SK-N-SH treated with all-trans-retinoic acid at 6 μM for 48 hours (cell line): ENCODE measurements around the gene NOX5.

Source experiments
- ATAC-seq: fragments of 200-7000 bp; cut with Tn5 transposase; 3 replicates; pipeline ENCODE4 v1.9.1; 2020; ENCODE audit warnings: mild to moderate bottlenecking, moderate library complexity
- ARNTL ChIP-seq: fragments of 450-650 bp; formaldehyde crosslinking; IDR thresholded peaks from 2 replicates; pipeline ENCODE4 v1.5.0; 2020; ENCODE audit warnings: low read depth, mild to moderate bottlenecking, moderate library complexity, borderline replicate concordance
- BACH2 ChIP-seq: fragments of 250-450 bp; sonication (Bioruptor Pico); IDR thresholded peaks from 2 replicates; pipeline ENCODE4 v1.9.0; 2021; ENCODE audit warnings: mild to moderate bottlenecking, borderline replicate concordance
- CREB5 ChIP-seq: fragments of 250-450 bp; sonication (Bioruptor Pico); IDR thresholded peaks from 2 replicates; pipeline ENCODE4 v1.5.1; 2020; ENCODE audit warnings: low read depth, mild to moderate bottlenecking, moderate library complexity
- CSDC2 ChIP-seq: fragments of 250-450 bp; sonication (Bioruptor Pico); IDR thresholded peaks from 2 replicates; pipeline ENCODE4 v1.5.0; 2020; ENCODE audit warnings: mild to moderate bottlenecking, moderate library complexity
- CSRNP3 ChIP-seq: fragments of 250-450 bp; sonication (Bioruptor Pico); IDR thresholded peaks from 2 replicates; pipeline ENCODE4 v1.5.1; 2021; ENCODE audit warnings: mild to moderate bottlenecking, moderate library complexity
- ESRRG ChIP-seq: fragments of 250-450 bp; sonication (Bioruptor Pico); IDR thresholded peaks from 2 replicates; pipeline ENCODE4 v1.6.1; 2021; ENCODE audit warnings: mild to moderate bottlenecking
- GLIS3 ChIP-seq: fragments of 250-450 bp; sonication (Bioruptor Pico); IDR thresholded peaks from 2 replicates; pipeline ENCODE4 v1.5.0; 2020; ENCODE audit warnings: mild to moderate bottlenecking, moderate library complexity
- ISL1 ChIP-seq: fragments of 250-450 bp; sonication (Bioruptor Pico); IDR thresholded peaks from 2 replicates; pipeline ENCODE4 v2.1.2; 2022; ENCODE audit warnings: mild to moderate bottlenecking, moderate library complexity
- PATZ1 ChIP-seq: fragments of 250-450 bp; sonication (Bioruptor Pico); IDR thresholded peaks from 2 replicates; pipeline ENCODE4 v1.8.0; 2020; ENCODE audit warnings: mild to moderate bottlenecking, moderate library complexity, borderline replicate concordance
- POU6F1 ChIP-seq: fragments of 250-450 bp; sonication (Bioruptor Pico); IDR thresholded peaks from 2 replicates; pipeline ENCODE4 v1.8.0; 2021; ENCODE audit warnings: low read depth, mild to moderate bottlenecking, moderate library complexity, borderline replicate concordance
- PPARA ChIP-seq: fragments of 250-450 bp; sonication (Bioruptor Pico); IDR thresholded peaks from 2 replicates; pipeline ENCODE4 v1.5.0; 2020; ENCODE audit warnings: mild to moderate bottlenecking, borderline replicate concordance
- RARB ChIP-seq: fragments of 250-450 bp; sonication (Bioruptor Pico); IDR thresholded peaks from 2 replicates; pipeline ENCODE4 v1.8.0; 2021; ENCODE audit warnings: mild to moderate bottlenecking, moderate library complexity
- SNAI2 ChIP-seq: fragments of 250-450 bp; sonication (Bioruptor Pico); IDR thresholded peaks from 2 replicates; pipeline ENCODE4 v1.5.0; 2020; ENCODE audit warnings: mild to moderate bottlenecking, moderate library complexity
- TCF4 ChIP-seq: fragments of 250-450 bp; sonication (Bioruptor Pico); IDR thresholded peaks from 2 replicates; pipeline ENCODE4 v1.8.0; 2021; ENCODE audit warnings: mild to moderate bottlenecking, moderate library complexity, borderline replicate concordance
- TOX ChIP-seq: fragments of 250-450 bp; sonication (Bioruptor Pico); IDR thresholded peaks from 2 replicates; pipeline ENCODE4 v1.8.0; 2021; ENCODE audit warnings: mild to moderate bottlenecking, moderate library complexity, borderline replicate concordance
- ZC3H10 ChIP-seq: fragments of 250-450 bp; sonication (Bioruptor Pico); IDR thresholded peaks from 2 replicates; pipeline ENCODE4 v1.5.1; 2021; ENCODE audit warnings: mild to moderate bottlenecking, moderate library complexity
- ZFP3 ChIP-seq: fragments of 250-450 bp; sonication (Bioruptor Pico); IDR thresholded peaks from 2 replicates; pipeline ENCODE4 v1.5.0; 2020; ENCODE audit warnings: mild to moderate bottlenecking, moderate library complexity
- ZFP30 ChIP-seq: fragments of 450-650 bp; formaldehyde crosslinking; IDR thresholded peaks from 2 replicates; pipeline ENCODE4 v1.5.0; 2022; ENCODE audit warnings: mild to moderate bottlenecking, moderate library complexity
- ZNF565 ChIP-seq: fragments of 450-650 bp; formaldehyde crosslinking; conservative IDR thresholded peaks from 2 replicates; pipeline ENCODE4 v1.5.0; 2020; ENCODE audit warnings: low read depth, mild to moderate bottlenecking, moderate library complexity
- ZNF70 ChIP-seq: fragments of 450-650 bp; formaldehyde crosslinking; IDR thresholded peaks from 2 replicates; pipeline ENCODE4 v1.5.0; 2020; ENCODE audit warnings: mild to moderate bottlenecking, moderate library complexity
- ZNF8 ChIP-seq: fragments of 450-650 bp; formaldehyde crosslinking; IDR thresholded peaks from 2 replicates; pipeline ENCODE4 v1.5.0; 2020; ENCODE audit warnings: mild to moderate bottlenecking, moderate library complexity

Gene NOX5

GRCh38 chr15:69096196-69096595 is 81.7 kb downstream of the NOX5 start (continued):
- TF ChIP-seq POU6F1 (CRISPR knock-in tag) (no peak), CSDC2 (CRISPR knock-in tag) (no peak), GLIS3 (CRISPR knock-in tag) (no peak), RARB (CRISPR knock-in tag) (no peak), PPARA (CRISPR knock-in tag) (no peak), ESRRG (CRISPR knock-in tag) (no peak), ZNF70 (CRISPR knock-in tag) (no peak), SNAI2 (CRISPR knock-in tag) (no peak), ZFP30 (CRISPR knock-in tag) (no peak), ISL1 (CRISPR knock-in tag) (no peak), BACH2 (CRISPR knock-in tag) (no peak)

- ATAC-seq: no peak
- TF ChIP-seq ZC3H10: no peak
- TF ChIP-seq TCF4 (CRISPR knock-in tag): no peak
- TF ChIP-seq TOX (CRISPR knock-in tag): no peak
- TF ChIP-seq POU6F1 (CRISPR knock-in tag): no peak
Measured at GRCh38 chr15:69096626-69097025, 82.1 kb downstream of the NOX5 start.

GRCh38 chr15:69098771-69099170 is 84.3 kb downstream of the NOX5 start:
- ATAC-seq: no peak
- TF ChIP-seq CSRNP3 (CRISPR knock-in tag) (no peak), ESRRG (CRISPR knock-in tag) (no peak), ARNTL (CRISPR knock-in tag) (no peak), GLIS3 (CRISPR knock-in tag) (no peak), CSDC2 (CRISPR knock-in tag) (no peak), ZC3H10 (no peak), TCF4 (CRISPR knock-in tag) (no peak), BACH2 (CRISPR knock-in tag) (no peak), SNAI2 (CRISPR knock-in tag) (no peak), PPARA (CRISPR knock-in tag) (no peak), ZFP30 (CRISPR knock-in tag) (no peak), ZNF565 (no peak), POU6F1 (CRISPR knock-in tag) (no peak), ZNF8 (CRISPR knock-in tag) (no peak), PATZ1 (CRISPR knock-in tag) (no peak), ZNF70 (CRISPR knock-in tag) (no peak), ZFP3 (CRISPR knock-in tag) (no peak), CREB5 (CRISPR knock-in tag) (no peak)
